Cardiac septum (tissue), 1 donor: ENCODE data around the gene MAPRE3. TPM values are rescaled to one million over a fixed set of nuclear protein-coding genes. Genes with fewer than 3 reads are reported as not detected.

Experiments
- DNase-seq: peaks from one replicate; pipeline ENCODE4 v3.0.0-alpha.2; 2020; ENCODE audit warnings: low spot score
- intact Hi-C: fragments of 100-400 bp; cut with DNase I; formaldehyde crosslinking; loops from one replicate; pipeline ENCODE4 v1.14.0; 2022
- total RNA-seq: library from RNA; stranded (reverse); fragmentation: NEBNext Ultra II Directional; extraction: Animal tissue kit (Norgen Biotek cat#: 25700); gene quantifications from one replicate; pipeline ENCODE4 v1.2.1, GENCODE V29; 2021
- donor health status: DM: no; HTN: no; CAD: no.

The MAPRE3 gene
- total RNA-seq, 1 donor from 2014 or later, result 43.1 TPM

DNA sequence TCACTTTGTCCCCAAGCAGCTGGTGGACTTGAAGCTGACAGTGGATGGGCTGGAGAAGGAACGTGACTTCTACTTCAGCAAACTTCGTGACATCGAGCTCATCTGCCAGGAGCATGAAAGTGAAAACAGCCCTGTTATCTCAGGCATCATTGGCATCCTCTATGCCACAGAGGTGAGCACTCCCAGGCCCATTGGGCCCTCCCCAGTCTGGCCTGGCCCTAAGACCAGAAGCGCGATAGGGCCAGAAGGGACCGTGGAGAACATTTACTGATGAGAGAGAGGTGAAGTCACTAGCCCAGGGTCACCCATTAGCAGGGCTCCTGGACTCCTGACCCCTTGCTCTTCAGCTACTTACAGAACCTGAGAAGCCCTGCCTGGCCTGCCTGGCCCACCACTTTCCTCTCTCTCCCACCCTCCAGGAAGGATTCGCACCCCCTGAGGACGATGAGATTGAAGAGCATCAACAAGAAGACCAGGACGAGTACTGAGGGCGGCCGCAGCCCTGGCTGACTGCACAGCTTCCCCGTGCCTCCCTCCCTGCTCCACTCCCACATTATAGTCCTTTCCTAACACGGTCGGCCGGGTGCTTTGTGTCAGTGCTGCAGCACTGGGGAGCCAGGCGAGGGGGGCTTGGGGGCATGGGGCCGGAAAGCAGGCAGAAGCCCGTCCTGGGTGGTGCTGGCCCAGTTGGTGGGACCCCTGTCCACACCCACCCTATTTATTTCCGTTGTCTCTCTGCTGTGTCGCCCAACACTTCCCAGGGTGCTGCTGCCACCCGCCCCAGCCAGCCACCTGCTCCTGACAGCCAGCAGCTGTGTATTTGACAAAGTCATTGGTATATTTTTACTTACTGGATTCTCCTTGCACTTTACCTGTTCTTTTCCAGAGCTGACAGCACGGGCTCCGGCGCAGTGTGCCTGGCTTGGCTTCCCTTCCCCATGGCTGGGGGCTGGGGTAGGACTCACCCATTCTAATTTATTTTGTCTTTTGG, 55.7 kb downstream of the MAPRE3 start:
- DNase-seq, result peak; percentile 57
- intact Hi-C loops, result no loop called here

DNA sequence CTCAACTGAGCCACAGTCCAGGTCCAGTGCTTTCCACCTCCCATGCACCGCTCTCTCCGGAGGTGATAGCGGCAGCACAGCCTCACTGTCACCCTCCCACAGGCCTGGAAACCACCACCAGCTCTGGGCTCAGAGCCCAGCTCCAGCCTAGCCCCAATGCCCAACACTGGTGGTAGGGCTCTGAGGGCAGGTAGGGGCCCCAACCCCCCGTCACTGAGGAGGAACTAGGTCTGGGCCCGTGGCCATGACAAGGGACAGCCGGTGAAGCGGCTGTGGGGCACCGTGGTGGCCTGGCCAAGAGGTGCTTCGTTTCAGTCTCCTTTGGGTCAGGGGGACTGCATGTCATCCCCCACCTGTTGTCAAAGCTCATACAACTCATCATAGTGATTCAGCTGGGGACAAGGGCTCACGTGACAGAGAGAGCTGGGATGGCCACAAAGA, 56.8 kb downstream of the MAPRE3 start:
- intact Hi-C loops, result no loop called here
- DNase-seq, result peak; percentile 62

DNA sequence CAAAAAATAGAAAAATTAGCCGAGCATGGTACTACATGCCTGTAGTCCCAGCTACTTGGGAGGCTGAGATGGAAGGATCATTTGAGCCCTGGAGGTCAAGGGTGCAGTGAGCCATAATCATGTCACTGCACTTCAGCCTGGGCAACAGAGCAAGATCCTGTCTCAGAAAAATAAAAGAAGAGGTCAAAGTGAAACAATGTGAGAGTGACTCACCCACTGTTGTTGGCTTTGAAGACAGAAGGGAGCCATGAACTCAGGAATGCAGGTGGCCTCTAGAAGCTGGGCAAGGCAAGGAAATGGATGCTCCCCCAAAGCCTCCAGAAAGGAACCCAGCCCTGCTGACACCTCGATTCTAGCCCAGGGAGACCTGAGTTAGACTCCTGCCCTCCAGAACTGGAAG, 58.6 kb downstream of the MAPRE3 start:
- no peak for DNase-seq
- intact Hi-C loops, result no loop called here

DNA sequence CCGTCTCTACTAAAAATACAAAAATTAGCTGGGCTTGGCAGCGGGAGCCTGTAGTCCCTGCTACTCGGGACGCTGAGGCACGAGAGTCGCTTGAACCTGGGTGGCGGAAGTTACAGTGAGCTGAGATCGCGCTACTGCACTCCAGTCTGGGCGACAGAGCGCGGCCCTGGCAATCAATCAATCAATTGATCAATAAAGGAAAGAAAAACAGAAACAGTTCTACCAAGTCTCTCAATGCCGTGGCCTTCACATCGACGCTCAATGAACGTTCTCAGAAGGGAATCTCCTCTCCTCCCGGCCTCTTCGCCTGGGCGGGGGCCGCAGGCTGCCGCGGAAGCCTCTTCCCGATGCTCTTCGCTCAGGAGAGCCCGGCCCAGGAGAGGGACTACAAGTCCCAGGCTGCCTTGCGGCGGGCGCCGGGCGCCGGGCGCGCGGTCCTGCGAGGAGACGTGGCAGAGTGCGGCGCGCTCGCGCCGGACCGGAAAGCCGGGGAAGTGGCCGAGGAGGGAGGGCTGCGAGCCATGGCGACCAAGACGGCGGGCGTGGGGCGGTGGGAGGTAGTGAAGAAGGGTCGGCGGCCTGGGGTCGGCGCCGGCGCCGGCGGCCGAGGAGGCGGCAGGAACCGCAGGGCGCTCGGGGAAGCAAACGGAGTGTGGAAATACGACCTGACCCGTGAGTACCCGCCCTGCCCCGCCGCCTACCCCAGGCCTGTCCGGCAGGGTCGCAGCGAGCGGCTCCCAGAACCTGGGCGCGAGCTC, 62.2 kb downstream of the MAPRE3 start, which contains the start of gene TMEM214:
Gene TMEM214 (plus strand): TSS at position 471 of the 758 bp plus-strand sequence. CDS start 51 bp downstream, at position 522.
- peak; percentile 96 for DNase-seq
- intact Hi-C loops, result loop anchor here (2.0 to 5.0 kb wide), 2 partner anchors 40 to 52 kb away; partner anchors contain the start of gene OST4

DNA sequence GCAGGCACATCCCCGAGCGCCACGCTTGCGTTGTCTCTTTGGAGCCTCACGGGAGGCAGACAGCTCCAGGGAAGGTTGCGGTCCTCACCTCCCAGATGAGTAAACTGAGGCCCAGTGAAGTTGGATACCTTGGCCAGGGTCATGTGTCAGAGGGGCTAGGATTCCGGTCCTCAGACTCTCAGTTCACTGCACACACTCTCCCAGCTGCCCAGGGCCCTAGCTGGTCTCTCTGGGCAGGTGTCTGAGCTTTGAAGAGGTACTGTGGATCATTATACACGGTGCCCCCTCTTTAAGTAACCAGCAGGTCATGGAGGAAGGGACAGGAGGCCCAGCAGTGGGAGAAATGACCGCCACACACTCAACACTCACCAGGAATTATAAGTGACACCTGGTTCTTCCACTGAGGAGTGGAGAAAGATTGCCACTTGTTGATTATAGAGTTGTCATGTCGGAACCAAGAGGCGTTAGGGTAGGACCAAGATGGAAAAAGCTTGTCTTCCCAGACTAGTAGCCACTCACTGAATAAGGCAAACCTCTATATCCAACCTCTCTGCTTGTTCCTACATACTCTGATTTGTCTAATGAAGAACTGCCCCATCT, 62.9 kb downstream of the MAPRE3 start:
- DNase-seq, result no peak
- intact Hi-C loops, result loop anchor here (2.0 to 5.0 kb wide), 2 partner anchors 39 to 51 kb away; partner anchors contain the start of gene OST4

DNA sequence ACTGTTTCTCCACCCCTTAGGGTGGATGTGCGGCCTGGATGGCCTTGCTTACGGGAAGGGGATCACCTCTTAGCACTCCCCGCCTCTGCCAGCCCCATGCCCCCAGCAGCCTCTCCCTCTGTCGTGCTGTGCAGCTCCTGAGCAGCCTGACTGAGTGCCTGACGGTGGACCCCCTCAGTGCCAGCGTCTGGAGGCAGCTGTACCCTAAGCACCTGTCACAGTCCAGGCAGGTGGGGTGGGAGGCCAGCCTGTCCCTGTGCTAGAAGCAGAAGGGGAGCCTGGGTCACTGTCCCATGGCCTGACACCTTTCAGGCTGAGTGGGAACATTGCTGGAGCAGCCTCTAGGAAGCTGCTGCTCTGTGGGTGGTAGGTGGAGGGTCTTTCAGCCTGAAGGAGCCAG, 67.6 kb downstream of the MAPRE3 start:
- intact Hi-C loops, result no loop called here

DNA sequence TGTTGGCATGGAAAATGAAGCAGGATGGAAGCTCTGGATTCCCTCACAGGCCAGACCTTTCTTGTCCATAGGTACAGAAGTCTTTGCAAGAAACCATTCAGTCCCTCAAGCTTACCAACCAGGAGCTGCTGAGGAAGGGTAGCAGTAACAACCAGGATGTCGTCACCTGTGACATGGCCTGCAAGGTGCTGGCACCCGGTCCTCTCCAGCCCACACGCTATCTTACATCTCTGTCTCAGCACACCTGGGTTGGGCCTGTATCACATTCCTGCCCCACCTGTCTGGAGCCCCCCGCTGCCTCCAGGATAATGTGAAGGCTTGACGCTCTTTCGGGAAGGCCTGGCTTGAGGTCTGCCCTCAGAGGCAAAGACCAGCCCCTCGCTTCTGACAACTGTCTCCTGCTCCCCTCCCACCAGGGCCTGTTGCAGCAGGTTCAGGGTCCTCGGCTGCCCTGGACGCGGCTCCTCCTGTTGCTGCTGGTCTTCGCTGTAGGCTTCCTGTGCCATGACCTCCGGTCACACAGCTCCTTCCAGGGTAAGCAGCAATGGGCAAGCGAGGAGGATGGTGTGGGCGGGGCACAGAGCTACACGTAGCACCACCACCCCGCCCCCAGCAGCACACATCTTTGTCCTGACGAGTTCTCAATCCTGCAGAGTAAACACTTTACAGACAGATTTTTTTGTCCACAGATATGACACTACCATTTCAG, 68.3 kb downstream of the MAPRE3 start:
- intact Hi-C loops, result no loop called here
- no peak for DNase-seq

More for the DNA sequence above, 67.6 kb downstream of the MAPRE3 start:
- DNase-seq, result no peak

DNA sequence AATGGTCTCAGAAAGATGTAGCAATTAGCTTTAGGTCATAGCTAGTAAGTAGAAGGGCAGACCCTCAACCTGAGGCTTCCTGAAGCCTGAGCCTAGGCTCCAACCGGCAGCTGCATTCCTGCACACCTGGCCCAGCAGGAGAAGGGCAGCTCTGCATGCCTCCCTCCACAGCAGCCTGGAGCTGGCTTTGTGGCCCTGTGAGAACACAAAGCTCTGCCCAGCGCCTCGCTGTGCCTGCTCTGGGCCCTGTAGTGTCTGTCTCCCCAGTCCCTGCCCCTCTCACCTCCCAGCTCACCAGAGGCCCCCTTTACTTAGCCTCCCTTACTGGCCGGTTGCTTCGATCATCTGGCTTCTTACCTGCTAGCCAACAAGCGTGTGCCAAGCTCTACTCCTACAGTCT, 69.0 kb downstream of the MAPRE3 start:
- no peak for DNase-seq
- intact Hi-C loops, result no loop called here

DNA sequence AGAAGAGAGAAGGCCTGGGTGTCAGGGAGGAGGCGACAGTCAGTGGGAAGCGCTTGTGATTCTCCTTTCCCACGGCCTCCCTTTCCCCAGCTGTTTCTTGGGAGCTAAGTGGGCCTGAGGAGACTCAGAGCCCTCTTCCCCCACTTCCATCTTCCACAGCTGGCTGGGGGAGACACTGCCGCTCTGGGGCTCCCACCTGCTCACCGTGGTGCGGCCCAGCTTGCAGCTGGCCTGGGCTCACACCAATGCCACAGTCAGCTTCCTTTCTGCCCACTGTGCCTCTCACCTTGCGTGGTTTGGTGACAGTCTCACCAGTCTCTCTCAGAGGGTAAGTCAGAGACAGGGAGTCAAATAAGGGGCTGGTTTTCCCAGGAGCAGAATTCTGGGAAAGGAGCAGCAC, 69.4 kb downstream of the MAPRE3 start:
- intact Hi-C loops, result no loop called here
- no peak for DNase-seq

DNA sequence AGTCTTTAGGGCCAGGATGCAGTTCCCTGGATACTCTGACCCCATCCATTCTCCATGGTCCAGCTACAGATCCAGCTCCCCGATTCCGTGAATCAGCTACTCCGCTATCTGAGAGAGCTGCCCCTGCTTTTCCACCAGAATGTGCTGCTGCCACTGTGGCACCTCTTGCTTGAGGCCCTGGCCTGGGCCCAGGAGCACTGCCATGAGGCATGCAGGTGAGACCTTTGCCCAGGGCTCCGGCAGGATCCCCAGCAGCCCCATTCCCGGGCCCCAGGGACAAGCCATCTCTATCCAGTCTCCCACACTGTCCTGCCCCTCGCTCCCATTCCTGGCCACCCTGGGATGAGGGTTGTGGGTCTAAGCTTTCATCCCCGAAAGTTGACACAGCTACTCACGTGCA, 69.8 kb downstream of the MAPRE3 start:
- intact Hi-C loops, result no loop called here
- DNase-seq, result no peak

DNA sequence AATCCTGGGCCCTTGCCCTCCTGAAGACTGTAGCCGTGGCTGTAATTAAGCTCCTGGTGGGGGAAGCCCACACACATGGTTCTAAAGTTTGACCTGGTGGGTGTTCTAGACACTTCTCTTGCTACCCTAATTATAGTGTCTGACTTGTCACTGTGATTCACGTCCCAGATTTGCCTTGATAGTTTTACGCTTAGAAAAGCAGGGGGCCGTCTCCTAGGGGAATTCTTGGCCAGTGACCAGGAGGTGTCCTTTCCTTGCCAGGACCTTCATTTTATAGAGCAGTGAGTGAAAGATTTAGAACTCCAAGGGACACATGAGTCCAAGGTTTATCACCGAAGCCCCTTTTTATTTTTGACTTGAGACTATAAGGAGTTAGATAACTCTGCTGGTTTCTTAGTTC, 71.3 kb downstream of the MAPRE3 start:
- intact Hi-C loops, result no loop called here
- no peak for DNase-seq

DNA sequence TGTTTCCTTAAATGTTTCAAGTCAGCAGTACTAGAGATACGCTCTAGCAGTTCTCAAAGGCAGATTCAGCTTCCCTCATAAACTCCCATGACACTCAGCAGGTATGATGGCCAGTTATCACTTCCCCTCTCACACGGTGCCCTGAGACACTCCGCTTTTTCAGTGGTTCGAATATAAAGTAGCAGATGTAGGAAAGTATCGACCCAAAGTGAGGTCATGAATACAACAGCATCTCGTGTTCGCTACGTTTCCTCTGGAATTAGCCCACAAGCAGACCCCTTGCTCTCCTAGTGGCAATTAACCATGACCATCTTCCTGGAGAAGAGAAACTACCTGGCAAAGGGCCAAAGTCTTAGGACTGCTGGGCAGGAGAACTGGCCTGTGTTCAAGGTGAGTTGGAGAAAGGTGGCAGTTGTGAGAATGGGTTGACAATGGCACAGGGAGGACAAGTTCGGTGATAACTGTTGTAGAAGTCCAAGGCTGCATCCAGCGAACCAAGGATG, 71.8 kb downstream of the MAPRE3 start:
- no peak for DNase-seq
- intact Hi-C loops, result no loop called here

DNA sequence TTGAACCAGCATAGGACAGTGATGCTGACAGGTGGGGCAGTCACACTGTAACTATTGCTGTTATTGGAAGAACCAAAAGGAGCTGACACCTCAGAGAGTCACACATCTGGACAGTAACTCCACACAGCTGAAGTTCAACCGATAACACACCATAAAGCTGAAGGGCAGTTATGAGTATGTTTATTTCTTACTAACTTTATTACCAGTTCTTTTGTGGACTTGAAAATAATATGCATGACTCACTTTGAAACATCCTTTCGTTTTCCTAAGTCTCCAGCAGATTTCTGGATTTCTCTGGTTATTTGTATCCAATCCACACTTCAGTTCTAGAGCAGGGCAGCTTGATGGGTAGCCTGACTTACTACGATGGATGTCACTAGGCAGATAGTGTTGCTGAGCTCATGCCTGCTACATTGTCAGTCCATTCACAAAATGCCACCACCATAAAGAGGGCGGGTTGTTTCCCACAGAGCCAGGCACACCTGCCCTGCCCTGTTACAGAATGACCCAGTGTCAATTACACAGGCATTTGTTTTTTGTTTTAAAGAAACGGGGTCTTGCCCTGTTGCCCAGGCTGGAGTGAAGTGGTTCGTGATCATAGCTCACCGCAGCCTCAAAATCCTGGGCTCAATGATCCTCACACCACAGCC, 72.7 kb downstream of the MAPRE3 start:
- intact Hi-C loops, result no loop called here
- no peak for DNase-seq

DNA sequence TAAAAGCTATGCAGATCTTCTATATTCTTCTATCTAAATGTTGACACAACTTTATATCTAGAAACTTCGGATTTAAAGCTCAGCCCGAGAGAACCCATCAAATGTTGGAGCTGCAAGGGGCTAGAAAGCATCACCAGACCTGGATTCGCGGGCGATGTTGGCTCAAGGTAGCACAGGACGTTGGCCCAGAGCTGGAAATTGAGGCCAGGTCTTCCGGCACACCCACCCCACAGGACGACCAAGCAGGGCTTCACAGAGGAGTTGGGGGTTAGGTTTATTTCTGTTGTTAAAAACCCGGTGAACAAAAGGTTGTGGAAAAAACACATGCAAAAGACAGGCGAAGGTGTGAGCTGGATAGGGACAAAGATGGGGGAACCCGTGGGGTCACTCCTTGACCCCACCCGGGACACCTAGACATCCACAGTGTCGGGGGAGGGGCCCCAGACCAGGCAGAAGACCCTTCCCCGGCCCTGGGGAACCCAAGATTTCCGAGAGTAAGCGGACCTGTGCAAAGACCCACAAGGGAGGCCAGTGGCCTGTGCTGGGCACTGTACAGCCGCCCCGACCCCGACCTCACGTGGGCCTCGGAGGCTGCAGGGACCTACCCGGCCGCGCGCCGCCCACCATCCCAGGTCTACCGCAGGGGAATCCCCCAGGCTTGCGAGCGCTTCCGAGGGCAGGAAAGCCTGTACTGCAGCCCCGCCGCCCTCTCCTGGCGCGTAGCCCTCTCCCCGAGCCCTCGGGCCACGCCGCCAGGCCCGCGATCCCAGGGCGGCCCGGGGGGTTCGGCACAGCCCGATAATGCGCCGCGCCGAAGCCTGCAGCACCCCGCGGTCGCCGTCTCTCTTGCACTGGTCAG, 79.2 kb downstream of the MAPRE3 start:
- intact Hi-C loops, result loop anchor here (2.0 kb wide), 2 partner anchors 23 to 37 kb away; partner anchors contain the start of gene KHK
- peak; percentile 78 for DNase-seq

DNA sequence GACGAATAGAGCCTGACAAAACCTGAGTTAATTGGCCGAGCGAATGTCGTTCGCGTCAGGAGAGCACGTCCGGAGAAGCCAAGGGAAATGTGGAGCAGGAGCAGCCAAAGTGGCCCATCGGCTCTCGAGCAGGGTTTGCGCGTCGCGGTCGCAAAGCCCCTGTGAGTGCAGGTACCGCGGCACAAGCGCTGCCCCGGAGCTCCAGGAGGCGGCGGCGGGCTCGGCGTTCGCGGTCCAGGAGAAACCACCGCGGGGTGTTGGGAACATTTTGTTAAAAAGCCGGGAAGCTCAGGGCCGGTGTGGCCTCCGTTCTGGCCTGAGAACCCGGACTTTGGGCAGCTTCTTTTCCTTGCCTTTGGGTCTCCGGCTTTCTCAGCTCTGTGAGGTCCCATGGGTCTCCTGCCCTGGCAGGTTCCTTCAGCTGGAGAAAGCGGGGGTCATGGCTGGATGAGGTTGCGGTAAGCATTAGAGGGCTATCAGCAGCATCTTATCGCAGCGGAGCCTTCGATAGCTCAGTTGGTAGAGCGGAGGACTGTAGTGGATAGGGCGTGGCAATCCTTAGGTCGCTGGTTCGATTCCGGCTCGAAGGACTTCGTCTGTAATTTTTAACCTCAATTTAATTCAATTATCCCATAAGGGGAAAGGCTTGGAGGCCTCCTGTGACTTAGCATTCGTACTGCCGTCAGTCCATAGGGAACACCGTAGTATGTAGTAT, 80.0 kb downstream of the MAPRE3 start:
- DNase-seq, result peak; percentile 92
- intact Hi-C loops, result loop anchor here (2.0 kb wide), 2 partner anchors 22 to 36 kb away; partner anchors contain the start of gene KHK

DNA sequence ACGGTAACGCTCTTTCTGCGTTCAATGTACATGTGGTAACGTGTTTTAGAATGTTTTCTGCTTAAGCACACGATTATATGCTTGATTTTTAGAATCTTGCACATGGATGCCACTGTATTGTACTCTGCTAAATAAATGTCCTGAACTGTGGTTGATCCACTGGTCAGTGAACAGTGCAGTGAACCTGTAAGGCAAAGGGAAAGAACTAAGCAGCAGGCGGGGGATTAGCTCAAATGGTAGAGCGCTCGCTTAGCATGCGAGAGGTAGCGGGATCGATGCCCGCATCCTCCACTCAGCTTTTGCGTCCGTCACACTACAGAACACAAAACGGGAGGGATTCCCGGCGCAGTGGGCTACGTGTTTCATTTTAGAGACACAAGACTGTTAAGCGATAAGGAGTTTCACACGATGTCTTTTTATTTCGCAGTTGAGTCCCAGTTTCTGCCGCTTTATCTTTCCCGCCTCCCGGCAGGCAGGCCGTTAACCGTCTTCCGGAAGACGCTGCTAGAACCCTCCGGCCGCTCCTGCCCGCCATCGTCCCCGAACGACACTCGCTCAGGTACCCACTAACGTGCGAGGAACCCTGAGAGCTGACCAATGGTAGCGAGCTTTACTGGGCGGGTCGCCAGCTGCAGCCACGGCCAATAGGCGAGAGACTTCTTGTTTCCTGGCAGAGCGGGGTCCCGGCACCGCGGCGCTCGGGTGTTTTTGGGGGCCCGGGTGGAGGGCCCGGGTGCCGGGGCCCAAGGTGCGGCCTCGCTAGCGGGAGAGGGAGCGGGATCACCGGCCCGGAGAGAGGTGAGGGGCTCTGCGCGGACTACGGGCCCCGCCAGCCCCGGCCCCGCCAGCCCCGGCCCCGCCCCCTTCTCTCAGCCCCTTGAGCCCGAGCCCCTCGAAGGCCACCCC, 80.8 kb downstream of the MAPRE3 start, which contains the start of gene AGBL5:
Gene AGBL5 (plus strand): TSS at position 673 of the 906 bp plus-strand sequence. CDS start 1,291 bp downstream, outside the sequence.
- peak; percentile 97 for DNase-seq
- intact Hi-C loops, result loop anchor here (2.0 kb wide), 2 partner anchors 22 to 36 kb away; partner anchors contain the start of gene KHK
